GM19025 (cell line): Measurements from ENCODE around the gene IMMP2L.

ENCODE experiments used
- ATAC-seq: cut with Tn5 transposase; IDR thresholded peaks from one replicate; pipeline ENCODE4 v1.9.1; 2021; ENCODE audit warnings: mild to moderate bottlenecking, low read depth, moderate library complexity; ENCODE audit not compliant: unreplicated experiment

IMMP2L gene

DNA sequence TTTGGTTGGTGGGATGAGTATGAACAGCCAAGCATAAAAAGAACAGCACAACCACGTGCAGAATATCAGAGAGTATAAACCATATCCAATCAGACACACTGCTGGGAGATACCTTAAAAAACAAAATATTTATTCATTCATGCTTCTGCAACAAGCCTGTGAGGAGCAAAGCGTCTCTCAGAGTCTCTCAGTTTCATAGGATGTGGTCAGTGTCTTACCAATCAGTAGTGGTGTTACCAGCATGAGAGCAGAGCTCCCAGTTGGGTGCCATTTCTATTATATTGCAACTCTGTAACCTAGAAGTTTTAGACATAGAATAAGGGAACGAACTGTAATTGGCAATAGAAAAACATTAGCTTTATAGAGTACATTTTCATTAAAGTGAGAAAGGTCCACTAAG lies 917.2 kb downstream of the IMMP2L start:
- no peak for ATAC-seq

DNA sequence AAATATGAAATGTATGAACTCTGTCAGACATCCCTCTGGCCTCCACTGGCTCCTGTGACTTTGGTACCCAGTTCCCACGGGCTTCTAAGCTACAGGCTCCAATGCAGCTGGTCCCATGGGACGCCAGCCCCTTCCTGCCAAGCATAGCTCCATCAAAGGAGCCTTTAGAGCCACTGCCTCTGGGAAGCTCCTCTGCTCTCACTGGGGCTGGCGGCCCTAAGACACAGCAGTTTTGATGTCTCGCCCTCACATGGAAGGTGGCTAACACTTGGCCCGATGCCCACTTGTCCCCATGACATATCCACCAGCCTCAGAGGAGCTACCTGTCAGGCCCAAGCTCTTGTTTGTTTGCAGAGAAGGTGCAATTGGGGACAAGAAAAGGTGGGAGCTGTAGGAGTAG lies 925.0 kb downstream of the IMMP2L start:
- ATAC-seq, result no peak

DNA sequence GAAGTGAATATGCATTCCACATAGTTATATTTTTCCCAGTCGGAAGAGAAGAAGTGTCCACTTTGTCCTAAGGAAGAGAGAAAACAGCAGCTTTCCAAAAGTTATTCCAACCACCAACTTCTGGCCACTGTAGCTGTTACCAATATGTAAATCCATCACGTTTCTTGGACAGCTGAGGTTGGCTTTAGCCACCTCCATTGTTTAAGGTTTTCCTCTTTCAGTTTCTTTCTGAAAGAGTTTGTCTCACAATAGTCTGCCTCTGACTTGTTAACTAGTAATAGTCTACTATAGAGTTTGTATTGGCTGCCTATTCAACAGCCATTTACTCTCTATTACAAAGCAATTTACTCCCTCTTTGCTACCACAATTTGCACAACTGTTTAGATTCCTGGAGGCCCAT lies 929.0 kb downstream of the IMMP2L start:
- ATAC-seq, result no peak

DNA sequence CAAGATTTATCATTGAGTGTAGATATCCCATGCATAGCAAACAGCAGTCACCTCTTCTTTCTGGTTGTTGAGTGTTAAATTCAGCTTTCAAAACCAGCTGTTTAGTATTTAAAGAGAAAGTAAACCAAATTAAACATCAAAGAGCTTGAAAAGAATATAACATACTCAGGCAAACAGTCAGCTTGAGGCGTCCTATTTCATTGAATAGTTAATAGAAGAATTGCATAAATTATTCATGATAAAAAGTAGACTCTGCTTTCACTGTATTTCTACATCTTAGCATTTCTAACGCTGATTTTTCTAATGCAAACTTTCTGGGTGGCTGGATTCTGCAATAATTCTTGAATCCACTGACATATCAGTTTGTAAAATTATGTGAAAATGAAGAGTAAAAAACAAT lies 935.9 kb downstream of the IMMP2L start:
- no peak for ATAC-seq

DNA sequence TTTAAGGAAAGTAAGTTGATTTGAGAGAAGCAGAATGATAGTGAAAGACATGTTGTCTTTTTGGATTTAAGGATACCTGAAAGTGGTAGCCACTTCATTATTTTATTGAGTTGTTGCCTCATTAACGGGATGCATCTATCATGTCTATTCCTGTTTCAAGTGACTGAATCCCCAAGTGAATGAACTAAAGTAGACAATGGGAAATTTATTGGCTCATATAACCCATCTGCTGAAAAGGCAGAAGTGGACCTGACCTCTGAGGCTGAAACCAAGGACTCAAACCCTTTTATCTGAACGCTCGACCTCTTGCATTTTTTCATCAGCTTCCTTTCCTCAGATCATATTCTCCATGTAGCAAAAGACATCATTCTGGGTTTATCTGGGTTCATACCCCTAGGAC lies 937.0 kb downstream of the IMMP2L start:
- no peak for ATAC-seq

DNA sequence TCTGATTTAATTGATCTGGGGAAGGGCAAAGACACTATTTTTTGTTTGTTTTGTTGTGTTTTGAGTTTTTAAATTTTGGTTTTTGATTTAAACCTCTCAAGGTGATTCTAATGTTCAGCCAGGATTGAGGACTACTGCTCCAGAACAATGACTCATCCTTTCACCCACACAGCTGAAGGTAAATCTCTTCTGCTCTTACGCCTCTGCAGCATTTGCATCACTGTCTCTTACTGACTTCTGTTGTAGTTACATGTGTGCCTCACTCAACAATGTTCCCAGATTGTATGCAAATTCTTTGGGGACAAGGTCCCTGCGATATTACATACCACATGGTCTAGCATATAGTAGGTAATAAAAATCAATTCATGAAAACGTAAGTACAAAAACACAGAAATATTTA lies 938.9 kb downstream of the IMMP2L start:
- no peak for ATAC-seq

DNA sequence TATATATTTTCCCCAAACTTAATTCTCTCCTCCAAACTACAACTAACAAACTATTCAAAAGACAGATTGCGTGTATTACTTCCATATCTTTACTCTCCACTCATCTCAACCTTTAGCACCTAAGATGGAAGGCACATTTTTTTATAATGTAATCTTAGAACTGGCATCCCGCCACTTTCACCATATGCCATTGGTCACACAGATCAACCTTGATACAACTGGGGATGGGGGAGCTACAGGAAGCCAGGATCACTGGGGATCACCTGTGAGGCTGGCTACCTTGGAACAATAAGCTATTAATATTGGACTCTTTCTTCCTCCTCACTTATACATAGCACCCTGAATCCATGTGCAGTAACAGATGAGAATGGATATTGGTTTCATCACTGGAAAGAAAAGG lies 941.0 kb downstream of the IMMP2L start:
- no peak for ATAC-seq

DNA sequence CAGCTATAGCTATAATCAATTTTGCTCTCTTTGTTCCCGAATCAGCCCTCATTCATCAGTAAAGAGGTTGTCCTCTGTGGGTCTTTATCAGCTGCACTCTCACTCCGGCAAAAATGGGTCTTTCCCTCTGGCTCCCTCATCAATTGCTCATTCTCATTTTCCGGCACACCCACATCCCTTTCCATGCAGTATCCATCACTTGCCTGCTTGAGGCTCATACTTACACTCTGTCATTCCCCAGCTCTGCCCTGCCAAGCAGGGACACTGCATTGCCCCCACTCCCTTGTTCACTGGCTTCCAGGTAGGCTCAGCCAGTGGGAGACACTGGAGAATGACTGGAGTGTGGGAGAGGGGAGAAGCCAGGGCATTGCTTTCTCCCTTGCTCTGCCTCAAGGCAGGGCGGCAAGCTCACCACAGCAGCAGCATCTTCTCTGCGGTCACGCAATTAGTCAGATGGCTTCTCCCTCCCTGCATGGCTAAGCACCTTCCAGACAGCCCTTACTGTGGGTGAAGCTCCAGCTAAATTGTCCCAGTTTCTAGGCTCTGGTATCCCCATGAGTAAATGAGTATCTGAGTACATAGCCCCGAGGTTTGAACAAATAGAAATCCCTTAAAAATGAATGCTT lies 942.1 kb downstream of the IMMP2L start:
- ATAC-seq, result no peak
